ENCODE measurements around the gene MYH15. TPM values are rescaled to one million over a fixed set of nuclear protein-coding genes. Genes with fewer than 3 reads are reported as not detected.
A peak's percentile ranks its signal among the peaks of the same experiment; 100 is the strongest.

The MYH15 gene
- total and polyA plus RNA-seq, 8 donors = 0.03 to 0.19 (median 0.06) TPM; not detected in 3

DNA sequence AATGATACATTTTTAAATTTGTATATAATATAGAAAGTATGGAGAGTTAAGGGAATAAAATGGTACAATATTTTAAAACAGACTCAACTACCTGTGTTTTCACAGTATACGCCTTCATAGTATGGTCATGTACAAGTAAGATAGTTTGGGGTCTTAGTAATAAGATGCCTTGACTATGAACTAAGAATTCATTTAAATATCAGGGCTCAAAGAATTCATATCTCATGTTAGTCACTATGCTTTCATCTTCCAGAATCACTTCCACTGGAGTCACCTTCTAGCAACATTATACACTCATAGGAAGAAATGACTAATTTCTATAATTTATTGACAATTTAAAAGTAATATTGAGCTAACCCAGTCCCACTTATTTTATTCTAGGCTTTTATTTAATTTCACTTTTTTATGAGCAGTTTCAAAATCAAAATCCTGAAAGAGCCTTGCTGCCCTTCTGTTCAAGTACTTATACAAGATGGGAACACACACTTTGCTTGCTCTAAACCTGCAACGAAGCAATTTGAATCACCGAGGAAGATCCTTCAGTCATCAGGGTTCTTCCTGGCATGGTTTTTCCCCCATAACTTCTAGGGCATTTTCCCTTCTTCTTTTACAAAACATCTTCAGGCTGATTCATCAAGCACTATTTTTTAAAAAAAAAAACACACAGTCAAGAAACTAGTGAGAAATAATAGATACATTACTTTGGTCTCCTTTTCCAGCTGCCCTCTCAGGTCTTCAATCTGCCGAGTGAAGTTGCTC lies 94.1 kb downstream of the MYH15 start:
- intact Hi-C loops (cut with DNase I) = no loop called here

DNA sequence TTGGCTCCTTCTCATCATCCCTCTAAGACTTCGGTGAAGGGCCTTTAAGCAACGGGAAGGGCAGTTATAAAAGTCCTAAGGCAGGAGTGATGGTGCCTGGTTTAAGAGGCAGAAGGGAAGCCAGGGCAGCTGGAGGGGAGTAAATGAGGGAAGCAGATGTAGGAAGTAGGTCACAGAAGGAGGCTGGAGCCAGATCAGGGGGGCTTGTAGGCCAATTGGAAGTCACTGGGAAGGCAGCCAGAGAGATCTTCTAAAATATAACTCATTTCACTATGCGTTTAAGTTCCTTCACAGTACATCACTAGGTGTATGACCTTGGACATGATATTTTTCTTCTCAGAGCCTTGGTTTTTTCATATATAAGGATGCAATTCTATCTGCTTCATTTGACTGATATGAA lies 94.7 kb downstream of the MYH15 start:
- no peak overlapping the region for H3K4me3 ChIP-seq
- ATAC-seq (no peak), DNase-seq (no peak), FAIRE-seq (no peak)
- H3K4me1 ChIP-seq = peaks cover 0 to 8% (median 4%) of the 10 kb centered on the region in 3 donors
- no peaks in the 10 kb centered on the region for H3K36me3 ChIP-seq
- no peaks in the 10 kb centered on the region for H3K9me3 ChIP-seq
- no peaks in the 10 kb centered on the region for H3K27me3 ChIP-seq
- no peak for TF ChIP-seq CTCF (IDR thresholded peaks at IDR 0.05)
- intact Hi-C loops (cut with DNase I) = no loop called here
- WGBS, 2 donors = 80 to 85% methylated on average over 3 of the region's 3 CpGs
- no peak overlapping the region for H3K27ac ChIP-seq

More for the DNA sequence above, 94.1 kb downstream of the MYH15 start:
- Histone ChIP-seq H3K27ac (no peak overlapping the region), H3K4me3 (no peak overlapping the region), H3K36me3 (no peaks in the 10 kb centered on the region), H3K4me1 (peaks cover 0 to 8% (median 4%) of the 10 kb centered on the region in 3 donors), H3K9me3 (no peaks in the 10 kb centered on the region), H3K27me3 (no peaks in the 10 kb centered on the region)
- FAIRE-seq (no peak), ATAC-seq (no peak), DNase-seq (no peak)
- 88 to 89% methylated on average over 4 of the region's 4 CpGs for WGBS, 2 donors
- TF ChIP-seq CTCF (IDR thresholded peaks at IDR 0.05) = no peak

- Histone ChIP-seq H3K9me3 (no peaks in the 10 kb centered on the region), H3K27ac (no peak overlapping the region), H3K27me3 (no peaks in the 10 kb centered on the region), H3K4me1 (peaks cover 0 to 8% (median 4%) of the 10 kb centered on the region in 3 donors), H3K36me3 (no peaks in the 10 kb centered on the region), H3K4me3 (no peak overlapping the region)
- ATAC-seq = no peak
- intact Hi-C loops (cut with DNase I) = no loop called here
- no peak for FAIRE-seq
- no peak for TF ChIP-seq CTCF (IDR thresholded peaks at IDR 0.05)
- DNase-seq = no peak
- 66 to 76% methylated on average over 5 of the region's 5 CpGs for WGBS, 2 donors
Measured at GRCh38 chr3:108414007-108414406, 96.4 kb downstream of the MYH15 start.

GRCh38 chr3:108412121-108412750 lies 98.2 kb downstream of the MYH15 start:
- DNase-seq (no peak), ATAC-seq (peak in 3 of 4 donors; percentile 55 to 80 (median 66)), FAIRE-seq (no peak)
- Histone ChIP-seq H3K27me3 (no peaks in the 10 kb centered on the region), H3K36me3 (no peaks in the 10 kb centered on the region), H3K4me3 (no peak overlapping the region), H3K27ac (peak overlapping the region in 1 of 4 donors; percentile 57), H3K4me1 (peaks cover 0 to 8% (median 4%) of the 10 kb centered on the region in 3 donors), H3K9me3 (no peaks in the 10 kb centered on the region)
- 55 to 63% methylated on average over 6 of the region's 6 CpGs for WGBS, 2 donors
- TF ChIP-seq CTCF (IDR thresholded peaks at IDR 0.05) = no peak
- intact Hi-C loops (cut with DNase I) = no loop called here

- no peak for DNase-seq
- 82 to 89% methylated on average over 11 of the region's 11 CpGs for WGBS, 2 donors
- Histone ChIP-seq H3K27me3 (no peaks in the 10 kb centered on the region), H3K9me3 (no peaks in the 10 kb centered on the region), H3K36me3 (no peaks in the 10 kb centered on the region), H3K4me3 (no peak overlapping the region), H3K27ac (no peak overlapping the region), H3K4me1 (peaks cover 0 to 8% (median 4%) of the 10 kb centered on the region in 3 donors)
- intact Hi-C loops (cut with DNase I) = no loop called here
- no peak for TF ChIP-seq CTCF (IDR thresholded peaks at IDR 0.05)
- no peak for FAIRE-seq
- no peak for ATAC-seq
Measured at GRCh38 chr3:108410531-108410984, 99.8 kb downstream of the MYH15 start.
